Esophagus squamous epithelium (tissue), 4 donors: ENCODE measurements around the gene UGT2A2.

Source experiments
- CTCF ChIP-seq, 6 experiments: fragments of 450-650 bp in 4 of 6; fragments of 200-600 bp in 2 of 6; sonication (generic) in 2 of 6; IDR thresholded peaks; one replicate each; pipeline ENCODE4 v1.5.1; 2016 to 2019; ENCODE audit warnings: antibody characterized with exemption in 6 of 6, mild to moderate bottlenecking in 4 of 6, moderate library complexity in 4 of 6
- POLR2A ChIP-seq, 4 donors: fragments of 450-650 bp; IDR thresholded peaks; one replicate each; pipeline ENCODE4 v1.6.1; 2017; ENCODE audit warnings: antibody characterized with exemption in 4 of 4, mild to moderate bottlenecking in 4 of 4, moderate library complexity in 3 of 4

GRCh38 chr4:69617083-69617694 lies 22.3 kb downstream of the UGT2A2 start:
- TF ChIP-seq CTCF (IDR thresholded peaks at IDR 0.05) (peak in 5 of 6 experiments; percentile 13 to 64 (median 38)), POLR2A (IDR thresholded peaks at IDR 0.05) (no peak)
